Measurements from ENCODE around the gene NAV2.
"Not testable (repeated sequence)": the region's sequence is repeated elsewhere in the genome, so short reads cannot be mapped to it uniquely, and the experiment has no call there.

Gene NAV2

DNA sequence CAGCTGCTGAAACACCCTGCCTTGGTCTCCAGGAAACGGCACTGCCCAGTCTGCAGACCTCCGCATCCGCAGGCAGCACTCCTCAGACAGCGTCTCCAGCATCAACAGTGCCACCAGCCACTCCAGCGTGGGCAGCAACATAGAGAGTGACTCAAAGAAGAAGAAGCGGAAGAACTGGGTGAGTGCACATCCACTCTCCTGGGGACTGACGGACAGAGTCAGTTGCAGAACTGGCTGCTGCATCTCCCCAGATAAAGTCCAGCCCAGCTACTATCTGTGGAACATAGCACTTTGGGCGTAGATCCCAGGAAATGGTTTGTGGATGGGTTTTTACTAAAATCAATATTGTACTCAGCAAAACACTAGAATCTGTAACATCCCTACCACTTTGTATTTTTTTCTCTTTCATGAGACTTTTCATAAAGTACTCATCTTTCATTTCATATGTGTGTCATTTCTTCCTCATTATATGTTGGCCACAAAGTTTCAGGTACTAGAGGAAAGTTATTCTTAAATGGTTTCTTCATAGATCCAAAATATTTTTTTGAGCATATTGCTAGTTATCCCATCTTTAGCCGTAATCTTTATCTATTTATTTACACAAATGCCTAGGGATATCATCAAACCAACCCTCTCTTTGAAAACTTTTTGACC, 367.5 kb downstream of the NAV2 start:
- DNase-seq (ENCODE audit: low read depth, low spot score): no peak

DNA sequence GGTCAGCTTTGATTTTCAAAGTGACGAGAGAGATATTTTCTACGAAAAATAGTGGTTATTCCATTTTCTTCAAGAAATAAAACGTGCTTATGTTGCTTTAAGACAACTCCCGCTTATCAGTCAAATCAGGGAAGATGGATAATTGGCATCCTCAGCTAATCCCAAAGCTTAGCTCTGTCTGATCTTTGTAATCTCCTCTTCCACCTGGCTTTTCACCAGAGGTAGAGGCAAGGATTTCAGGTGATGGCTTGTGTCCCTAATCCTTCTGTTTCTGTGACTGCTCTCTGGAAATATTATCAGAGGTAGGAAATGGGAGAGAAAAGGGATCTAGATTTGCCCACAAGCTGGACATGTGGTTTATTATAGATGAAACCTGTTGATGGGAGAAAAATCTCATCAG, 368.7 kb downstream of the NAV2 start:
- DNase-seq (ENCODE audit: low read depth, low spot score): no peak

DNA sequence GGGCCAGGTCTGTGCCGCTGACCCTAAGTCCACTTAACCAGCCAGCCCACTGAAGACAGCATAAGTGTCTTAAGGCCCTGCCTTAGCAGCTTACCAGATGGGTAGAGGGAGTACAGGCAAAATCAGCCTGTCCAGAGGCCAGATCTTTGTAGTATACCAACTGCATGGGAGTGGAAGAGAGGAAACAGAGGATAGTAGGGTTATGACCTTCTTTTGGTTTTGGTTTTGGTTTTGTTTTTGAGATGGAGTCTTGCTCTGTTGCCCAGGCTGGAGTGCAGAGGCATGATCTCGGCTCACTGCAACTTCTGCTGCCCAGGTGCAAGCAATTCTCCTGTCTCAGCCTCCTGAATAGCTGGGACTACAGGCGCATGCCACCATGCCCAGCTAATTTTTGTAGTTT, 371.2 kb downstream of the NAV2 start:
- DNase-seq (ENCODE audit: low read depth, low spot score): not testable (repeated sequence)

DNA sequence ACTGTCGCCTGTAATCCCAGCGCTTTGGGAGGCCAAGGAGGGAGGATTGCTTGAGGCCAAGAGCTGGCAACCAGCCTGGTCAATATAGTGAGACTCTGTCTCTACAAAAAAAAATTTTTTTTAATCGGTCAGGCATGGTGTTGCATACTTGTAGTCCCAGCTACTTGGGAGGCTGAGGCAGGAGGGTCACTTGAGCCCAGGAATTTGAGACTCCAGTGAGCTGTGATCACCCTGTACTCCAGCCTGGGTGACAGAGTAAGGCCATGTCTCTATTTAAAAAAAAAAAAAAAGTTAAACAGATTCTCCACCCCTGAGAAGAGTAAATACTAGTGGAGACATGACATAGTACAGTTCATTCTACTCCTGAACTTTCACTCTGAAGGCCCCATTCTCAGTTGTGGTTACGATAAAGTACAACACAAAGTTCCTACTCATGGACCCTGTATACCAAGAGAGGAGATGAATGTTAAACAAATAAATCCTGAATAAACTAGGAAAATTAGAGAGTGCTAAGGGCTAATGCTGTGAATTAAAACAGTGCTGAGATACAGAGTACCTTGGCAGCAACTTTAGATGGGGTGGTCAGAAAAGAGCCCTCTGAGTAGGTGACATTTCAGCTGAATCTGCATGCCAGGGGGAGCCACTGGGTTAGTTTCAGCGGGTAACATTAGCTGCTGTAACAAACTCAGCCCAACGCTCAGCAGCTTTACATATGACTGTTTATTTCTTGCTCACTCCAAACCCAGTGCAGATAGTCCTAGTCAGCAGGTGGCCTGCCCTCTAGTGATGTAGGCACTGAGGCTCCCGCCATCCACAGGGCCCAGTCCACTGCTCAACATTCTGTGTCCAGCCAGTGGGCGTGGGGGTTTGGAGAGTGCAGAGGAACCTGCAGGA, 372.5 kb downstream of the NAV2 start:
- no peak for DNase-seq (ENCODE audit: low read depth, low spot score)

DNA sequence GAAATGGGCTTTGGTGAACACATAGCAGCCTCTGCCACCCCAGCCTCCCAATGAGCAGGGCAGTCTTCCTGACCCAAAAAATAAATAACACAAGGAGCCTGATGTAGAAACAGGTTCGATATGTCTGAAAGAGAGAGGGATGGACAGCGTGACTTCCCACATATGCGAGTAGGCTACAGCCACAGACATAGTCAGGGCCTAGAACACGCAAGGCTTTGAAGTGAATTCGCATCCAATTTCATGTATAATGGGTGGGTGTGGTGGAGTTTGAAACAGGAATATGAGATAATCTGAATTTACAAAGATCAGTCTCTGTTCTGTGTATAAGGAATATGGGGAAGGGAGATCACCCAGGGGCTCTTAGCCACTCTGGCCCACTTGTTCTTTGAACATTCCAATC, 373.3 kb downstream of the NAV2 start:
- DNase-seq (ENCODE audit: low read depth, low spot score): no peak

DNA sequence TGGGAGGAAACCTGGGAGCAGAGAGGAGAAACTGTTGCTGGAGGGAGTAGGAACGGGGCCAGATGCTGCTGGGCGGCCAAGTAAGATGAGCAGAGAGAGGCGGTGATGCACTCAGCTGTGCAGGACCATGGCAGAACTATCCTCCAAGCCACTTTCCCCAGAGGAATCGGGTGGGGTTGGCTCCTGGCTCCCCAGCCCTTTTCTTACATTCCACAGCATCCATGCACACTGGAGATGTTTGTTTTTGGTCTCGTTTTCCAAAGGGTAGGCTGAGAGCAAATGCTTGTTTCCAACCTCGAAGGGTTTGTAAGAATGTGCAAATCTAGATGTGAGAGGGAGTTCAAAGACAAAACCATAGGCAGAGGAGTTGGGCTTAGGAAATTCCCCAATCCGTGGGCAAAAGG, 374.5 kb downstream of the NAV2 start:
- no peak for DNase-seq (ENCODE audit: low read depth, low spot score)

DNA sequence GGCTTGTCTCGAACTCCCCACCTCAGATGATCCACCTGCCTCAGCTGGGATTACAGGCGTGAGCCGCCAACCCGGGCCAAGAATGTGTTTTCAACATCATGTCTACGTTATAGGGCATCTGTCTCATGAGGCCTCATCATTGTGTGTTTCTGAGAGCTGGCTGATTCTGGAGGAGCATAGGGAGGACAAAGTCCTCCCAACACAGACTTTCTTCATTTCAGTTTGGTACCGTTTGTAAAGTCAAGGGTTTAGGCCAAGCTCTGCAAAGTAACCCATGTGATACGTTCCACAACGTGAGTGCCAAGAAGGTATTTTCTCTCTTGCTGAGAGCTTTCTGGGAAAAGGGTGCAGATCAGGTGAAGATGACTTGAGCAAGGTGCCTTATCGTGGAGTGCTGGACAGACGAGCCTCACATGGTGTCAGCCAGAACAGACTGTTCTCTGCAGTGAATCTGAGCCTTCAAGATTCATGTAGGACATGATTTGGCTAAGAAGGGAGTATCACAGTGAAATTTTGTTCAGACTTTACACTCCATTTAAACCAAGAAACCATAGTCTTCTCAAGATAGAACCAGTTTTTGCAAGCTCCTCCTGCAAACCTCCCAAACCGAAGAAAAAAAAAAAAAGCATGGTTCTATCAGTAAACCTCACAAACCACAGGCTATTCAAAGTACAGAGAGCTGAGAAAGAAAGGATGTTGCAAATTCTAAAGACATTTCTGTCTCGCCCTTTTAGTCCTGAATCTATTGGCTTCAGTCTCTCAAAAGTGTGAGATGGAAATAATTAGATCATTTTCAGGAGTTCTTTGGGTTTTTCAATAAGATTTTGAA, 376.0 kb downstream of the NAV2 start:
- DNase-seq (ENCODE audit: low read depth, low spot score): no peak

DNA sequence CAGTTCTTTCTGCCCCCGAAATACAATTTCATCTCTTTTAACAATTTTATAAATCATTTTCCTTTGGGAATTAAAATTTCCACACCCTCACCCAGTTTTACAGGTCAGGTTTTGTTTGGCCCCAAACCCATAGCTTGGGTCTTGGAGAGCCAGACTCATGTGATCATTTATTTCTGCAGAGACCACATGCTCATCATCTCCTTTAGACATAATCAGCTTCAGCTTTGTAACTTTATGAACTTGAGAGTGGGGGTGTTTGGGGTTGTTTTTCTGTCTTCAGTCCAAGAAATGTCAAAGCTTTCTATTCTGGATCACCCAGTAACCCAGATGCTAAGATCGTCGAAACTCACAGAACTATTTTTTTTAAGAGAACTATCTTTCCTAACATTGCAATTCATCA, 376.7 kb downstream of the NAV2 start:
- no peak for DNase-seq (ENCODE audit: low read depth, low spot score)

DNA sequence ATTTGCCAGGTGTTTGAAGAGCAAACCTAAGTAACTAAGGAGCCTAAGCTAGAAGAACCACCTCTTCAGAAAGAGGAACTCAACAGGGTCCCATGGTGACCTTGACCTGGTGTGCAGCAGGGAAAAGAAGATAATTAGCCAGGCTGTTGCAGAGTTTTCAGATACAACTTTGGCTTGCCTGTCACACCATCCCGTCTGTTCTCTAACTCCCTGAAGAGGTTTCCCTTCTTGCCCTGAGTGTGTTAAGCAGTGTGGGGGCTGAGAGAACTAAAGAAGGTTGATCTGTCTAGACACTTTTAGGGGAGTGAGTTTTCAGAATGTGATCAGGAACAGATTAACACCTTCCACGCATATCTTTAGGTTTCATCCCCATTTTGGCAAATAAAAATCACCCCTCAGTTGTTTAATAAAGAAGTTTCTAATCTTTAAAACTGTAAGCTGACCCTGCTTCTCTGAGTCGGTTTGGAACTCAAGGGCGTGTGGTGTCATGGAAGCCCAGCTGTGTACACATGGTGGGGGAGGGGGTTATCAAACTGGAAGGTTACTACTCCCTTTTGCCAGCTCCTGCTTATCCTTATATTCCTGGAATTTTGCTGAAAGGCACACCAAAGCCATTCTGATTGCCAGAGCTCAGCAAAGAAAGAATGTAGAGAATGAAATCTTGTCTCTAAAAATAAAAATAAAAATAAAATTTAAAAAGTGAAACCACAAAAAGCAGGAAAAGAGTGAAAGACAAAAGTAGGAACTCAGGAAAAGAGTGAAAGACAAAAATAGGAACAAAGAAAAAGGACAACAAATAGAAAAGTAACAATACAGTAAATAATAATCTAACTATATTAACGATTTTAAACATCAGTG, 377.4 kb downstream of the NAV2 start:
- no peak for DNase-seq (ENCODE audit: low read depth, low spot score)

DNA sequence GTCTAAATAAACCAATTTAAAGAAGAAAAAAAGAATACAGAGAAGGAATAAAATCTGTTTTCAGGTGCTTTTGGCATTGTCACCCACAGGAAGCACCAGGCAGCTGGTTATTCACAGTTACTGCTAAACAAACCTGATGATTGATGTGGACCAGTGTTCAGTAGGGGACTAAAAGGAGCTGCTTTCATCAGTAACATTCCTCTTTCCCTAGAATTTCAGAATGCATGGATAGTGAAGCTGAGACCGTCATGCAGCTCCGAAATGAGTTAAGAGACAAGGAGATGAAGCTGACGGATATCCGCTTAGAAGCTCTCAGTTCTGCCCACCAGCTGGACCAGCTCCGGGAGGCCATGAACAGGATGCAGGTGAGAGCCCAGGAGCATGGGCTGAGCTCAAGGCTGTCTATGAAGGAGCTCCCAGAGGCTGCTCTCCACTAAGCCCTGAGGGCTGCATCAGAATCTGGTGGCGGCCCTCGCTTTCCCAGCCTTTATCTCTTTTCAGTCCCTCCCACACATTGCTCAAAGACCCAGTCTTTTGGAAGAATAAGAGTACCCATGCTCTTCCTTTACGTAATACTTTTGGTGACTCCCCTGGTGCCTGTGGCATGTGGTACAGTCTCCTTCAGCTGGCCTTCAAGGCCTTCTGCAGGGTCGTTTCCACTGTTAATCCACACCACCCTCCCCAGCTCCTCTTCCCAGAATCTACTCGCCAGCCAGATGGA, 378.2 kb downstream of the NAV2 start:
- DNase-seq (ENCODE audit: low read depth, low spot score): no peak

DNA sequence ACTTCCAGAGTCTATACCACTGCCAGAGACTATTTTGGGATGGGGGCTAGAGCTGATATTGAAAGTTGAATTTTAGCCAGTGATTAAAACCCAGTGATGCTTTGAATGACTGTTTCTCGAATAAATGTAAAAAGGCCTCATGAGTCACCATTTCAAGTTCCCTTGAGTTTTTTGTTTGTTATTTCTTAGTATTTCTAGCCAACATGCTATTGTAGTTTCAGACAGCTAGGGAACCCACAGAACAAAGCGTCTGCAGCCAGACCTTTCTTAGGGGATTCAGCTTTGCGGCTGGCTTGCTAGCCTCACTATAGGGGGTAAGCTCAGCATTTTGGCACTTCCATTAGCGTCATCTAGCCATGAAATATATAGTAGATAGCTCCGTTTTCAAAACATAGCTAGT, 381.1 kb downstream of the NAV2 start:
- no peak for DNase-seq (ENCODE audit: low read depth, low spot score)

DNA sequence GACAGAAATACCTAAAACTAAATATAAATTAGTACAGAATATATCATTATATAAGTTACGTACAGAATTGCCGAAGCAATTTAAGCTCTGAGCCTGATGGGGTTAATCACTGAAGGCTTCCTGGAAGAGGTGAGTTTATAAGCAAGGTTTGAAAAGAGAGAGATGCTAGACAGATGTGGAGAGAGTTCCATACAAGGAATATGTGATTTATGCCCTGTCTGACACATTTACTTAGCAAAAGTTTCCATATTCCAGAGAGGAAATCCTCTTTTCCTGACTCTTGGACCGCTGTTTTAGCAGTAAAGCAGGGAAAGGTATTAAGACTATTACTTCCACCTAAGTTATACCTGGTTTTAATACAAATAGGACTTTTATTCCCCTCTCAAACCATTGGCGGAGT, 382.6 kb downstream of the NAV2 start:
- no peak for DNase-seq (ENCODE audit: low read depth, low spot score)

DNA sequence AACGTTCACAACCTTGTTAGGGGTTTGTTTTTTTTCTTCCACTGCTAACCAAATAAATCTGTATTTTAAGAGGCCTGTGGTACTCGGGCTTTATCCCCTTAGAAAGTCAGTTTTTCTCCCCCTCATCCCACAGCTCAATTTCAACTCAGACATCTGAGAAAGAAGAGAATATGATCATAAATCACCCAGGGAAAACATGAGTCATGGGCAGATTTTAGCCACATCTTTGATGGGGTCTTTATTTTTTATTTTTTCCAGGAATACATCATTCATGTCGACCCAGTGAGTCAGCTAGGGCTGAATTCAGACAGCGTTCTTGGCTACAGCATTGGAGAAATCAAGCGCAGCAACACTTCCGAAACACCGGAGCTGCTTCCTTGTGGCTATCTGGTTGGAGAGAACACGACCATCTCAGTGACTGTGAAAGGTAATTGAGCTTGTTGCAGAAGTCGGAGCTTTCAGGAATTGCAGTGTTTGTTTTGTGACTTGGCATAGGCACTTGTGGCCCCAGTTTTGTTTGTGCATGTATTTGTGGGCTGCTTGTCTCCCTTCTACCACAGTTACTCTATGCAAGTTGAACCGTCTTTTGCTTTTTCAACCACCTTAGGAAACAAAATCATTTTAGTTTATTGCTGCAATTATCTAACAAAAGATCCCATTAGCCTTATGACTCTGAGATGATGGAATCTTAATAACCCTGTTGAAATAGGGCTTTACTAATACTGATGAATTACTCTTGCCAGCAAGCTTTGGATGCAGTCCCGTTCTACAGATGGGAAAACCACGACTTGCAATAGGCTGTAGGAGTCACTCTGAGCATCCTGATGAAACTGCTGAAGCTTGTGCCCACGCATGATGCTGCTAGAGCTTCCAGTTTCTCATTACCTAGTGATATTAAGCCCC, 384.9 kb downstream of the NAV2 start:
- DNase-seq (ENCODE audit: low read depth, low spot score): no peak

DNA sequence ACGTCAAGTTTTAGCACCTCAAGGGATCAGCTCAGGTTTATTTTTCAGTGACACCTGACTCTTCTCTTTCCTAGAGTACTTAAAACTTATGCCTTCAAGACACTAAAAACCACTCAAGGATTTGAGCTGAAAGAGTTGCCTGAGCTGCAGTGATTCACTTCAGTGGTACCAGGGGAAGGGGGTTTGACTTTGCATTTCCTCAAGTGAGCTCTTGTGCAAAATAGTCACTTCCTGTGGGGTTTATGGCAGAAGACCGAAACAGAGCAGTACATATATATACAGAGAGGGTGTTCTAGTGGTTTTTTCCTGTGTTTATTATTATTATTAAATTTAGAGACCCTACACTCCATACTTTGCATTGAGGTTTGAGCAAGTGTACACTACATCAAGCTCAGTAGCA, 386.9 kb downstream of the NAV2 start:
- no peak for DNase-seq (ENCODE audit: low read depth, low spot score)

DNA sequence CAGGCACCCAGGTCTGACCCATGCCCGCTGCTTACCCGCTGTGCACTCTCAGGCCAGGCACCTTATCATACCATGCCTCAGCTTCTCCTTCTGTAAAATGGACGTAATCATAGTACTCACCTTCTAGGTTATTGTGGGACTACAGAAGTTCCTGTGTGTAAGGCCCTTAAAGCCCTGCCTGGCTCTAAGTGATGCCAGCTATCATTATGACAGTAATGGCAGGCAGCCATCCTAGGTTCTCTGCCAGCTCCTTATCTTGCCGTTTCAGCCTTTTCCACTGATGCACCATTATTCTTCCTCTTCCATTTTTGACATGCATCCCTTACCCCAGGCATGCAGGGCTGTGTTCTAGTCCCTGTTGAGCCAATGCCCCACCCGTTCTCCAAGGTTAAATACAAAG, 389.8 kb downstream of the NAV2 start:
- no peak for DNase-seq (ENCODE audit: low read depth, low spot score)

DNA sequence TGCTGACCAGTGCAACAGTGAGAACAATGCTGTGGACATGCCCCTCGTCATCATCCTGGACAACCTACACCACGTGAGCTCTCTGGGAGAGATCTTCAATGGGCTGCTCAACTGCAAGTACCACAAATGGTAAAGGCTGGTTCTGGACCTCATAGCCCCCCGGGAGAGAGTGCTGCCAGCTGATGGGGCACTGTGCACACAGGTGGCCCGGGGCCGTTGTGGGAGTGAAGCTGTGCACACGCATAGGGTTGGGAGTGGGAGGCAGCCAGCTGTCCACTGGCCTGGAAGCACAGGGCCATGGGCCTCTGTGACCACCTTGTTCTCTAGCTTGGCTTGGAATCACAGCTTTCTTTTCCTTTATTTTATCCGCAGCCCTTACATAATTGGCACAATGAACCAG, 390.6 kb downstream of the NAV2 start:
- no peak for DNase-seq (ENCODE audit: low read depth, low spot score)

DNA sequence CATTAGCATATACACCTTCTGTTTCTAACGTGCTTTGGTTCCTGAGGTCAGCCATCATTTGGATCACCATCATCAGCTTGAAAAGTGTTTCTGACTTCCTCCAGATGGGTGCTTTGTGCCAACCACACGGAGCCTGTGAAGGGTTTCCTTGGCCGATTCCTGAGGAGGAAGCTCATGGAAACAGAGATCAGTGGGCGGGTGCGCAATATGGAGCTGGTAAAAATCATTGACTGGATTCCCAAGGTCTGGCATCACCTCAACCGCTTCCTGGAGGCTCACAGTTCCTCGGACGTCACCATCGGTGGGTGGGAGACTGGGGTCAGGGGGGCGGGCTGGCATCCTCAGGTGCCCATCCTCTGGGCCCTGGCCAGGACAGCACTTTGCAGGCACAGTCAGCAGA, 392.8 kb downstream of the NAV2 start:
- DNase-seq (ENCODE audit: low read depth, low spot score): no peak

DNA sequence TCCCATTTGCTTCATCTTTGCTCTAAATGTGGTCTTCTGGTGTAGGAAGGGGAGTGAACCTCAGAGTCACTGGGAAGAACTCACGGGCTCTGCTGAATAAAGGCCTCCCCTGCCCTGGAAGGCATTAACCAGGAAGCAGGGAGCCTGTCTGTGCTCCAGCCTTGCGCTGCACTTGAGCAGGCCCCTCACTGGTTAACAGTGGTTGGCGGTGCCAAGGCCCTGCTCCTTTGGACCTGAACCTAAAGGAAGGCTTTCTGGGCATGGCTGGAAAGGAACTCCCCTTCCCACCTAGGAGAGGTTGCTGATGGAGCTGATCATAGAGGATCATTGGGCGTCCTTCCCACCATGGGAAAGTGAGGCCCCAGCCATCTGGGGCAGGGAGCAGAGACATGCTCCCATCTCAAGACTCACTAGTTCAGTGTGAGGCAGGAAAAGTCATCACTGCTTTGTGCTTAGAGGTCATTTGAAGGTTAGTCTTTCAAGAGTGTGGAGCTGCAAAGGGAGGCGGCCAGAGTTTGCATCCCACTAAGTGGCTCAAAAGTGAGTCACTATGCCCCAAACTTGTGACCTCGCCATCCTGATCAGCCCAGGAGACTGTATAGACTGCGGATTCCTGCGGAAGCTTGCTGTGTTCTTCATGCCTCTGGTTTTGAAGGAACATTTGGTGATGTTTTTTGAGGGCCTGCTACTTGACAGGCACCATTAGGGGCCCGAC, 397.3 kb downstream of the NAV2 start:
- DNase-seq (ENCODE audit: low read depth, low spot score): no peak

Data from activated CD4-positive, CD25-positive, alpha-beta regulatory T cell treated with anti-CD3 and anti-CD28 coated beads, Interleukin-2, amount 50 U/mL, for 16 hours (primary cell).